Measurements from ENCODE around the gene ABCG1. TPM values are rescaled to one million over a fixed set of nuclear protein-coding genes. Genes with fewer than 3 reads are reported as not detected.

Gene ABCG1
- total RNA-seq, 2 donors from 2014 or later: 7.9 to 12.3 TPM

DNA sequence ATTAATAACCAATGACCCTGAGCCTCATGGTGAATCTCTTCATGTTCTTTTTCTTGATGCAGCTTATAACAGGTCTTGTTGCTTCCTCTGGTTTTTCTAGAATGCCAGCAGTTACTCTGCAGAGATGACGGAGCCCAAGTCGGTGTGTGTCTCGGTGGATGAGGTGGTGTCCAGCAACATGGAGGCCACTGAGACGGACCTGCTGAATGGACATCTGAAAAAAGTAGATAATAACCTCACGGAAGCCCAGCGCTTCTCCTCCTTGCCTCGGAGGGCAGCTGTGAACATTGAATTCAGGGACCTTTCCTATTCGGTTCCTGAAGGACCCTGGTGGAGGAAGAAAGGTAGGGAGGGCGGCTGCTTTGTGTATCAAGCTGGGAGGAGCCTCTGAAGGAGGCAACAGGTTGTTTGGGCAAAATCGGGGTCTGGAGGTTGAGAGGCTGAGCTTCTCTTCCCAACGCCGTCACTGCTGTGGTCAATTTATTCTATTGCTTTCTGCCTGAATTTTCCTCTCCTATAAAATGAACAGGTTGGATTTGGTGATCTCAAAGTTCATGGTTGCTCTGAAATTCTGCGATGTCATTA lies 6.7 kb downstream of the ABCG1 start:
- Histone ChIP-seq H3K4me3 (no peak overlapping the region), H3K27me3 (no peaks in the 10 kb centered on the region), H3K36me3 (peaks cover 3% of the 10 kb centered on the region), H3K9me3 (no peaks in the 10 kb centered on the region), H3K4me1 (peaks cover 0 to 60% of the 10 kb centered on the region in 2 donors), H3K27ac (no peak overlapping the region)
- DNase-seq (ENCODE audit: low spot score): no peak
- TF ChIP-seq, protein P1, sequence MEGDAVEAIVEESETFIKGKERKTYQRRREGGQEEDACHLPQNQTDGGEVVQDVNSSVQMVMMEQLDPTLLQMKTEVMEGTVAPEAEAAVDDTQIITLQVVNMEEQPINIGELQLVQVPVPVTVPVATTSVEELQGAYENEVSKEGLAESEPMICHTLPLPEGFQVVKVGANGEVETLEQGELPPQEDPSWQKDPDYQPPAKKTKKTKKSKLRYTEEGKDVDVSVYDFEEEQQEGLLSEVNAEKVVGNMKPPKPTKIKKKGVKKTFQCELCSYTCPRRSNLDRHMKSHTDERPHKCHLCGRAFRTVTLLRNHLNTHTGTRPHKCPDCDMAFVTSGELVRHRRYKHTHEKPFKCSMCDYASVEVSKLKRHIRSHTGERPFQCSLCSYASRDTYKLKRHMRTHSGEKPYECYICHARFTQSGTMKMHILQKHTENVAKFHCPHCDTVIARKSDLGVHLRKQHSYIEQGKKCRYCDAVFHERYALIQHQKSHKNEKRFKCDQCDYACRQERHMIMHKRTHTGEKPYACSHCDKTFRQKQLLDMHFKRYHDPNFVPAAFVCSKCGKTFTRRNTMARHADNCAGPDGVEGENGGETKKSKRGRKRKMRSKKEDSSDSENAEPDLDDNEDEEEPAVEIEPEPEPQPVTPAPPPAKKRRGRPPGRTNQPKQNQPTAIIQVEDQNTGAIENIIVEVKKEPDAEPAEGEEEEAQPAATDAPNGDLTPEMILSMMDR (IDR thresholded peaks at IDR 0.05): no peak

DNA sequence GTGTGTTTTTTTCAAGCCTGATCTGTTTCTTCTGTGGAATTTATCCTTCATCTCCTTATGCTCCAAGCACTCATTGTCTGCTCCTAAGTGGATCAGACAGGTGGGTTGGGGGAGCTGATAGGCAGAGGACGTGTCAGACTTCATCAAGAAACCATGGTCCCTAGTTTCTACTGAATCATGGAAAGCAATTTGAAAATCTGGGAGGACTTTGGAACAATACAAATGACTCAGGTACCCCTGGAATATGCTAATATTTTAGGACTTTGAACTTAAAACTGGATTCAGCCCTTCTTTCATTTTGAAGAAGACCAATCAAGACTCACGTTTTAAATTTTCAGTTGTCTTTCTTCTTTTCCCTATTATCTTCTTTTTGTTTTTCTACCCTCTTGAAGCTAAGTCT lies 7.7 kb downstream of the ABCG1 start:
- Histone ChIP-seq H3K4me3 (no peak overlapping the region), H3K9me3 (no peaks in the 10 kb centered on the region), H3K4me1 (peaks cover 0 to 60% of the 10 kb centered on the region in 2 donors), H3K27ac (no peak overlapping the region), H3K36me3 (peaks cover 3% of the 10 kb centered on the region), H3K27me3 (no peaks in the 10 kb centered on the region)
- TF ChIP-seq, protein P1 (IDR thresholded peaks at IDR 0.05): no peak
- DNase-seq (ENCODE audit: low spot score): no peak

DNA sequence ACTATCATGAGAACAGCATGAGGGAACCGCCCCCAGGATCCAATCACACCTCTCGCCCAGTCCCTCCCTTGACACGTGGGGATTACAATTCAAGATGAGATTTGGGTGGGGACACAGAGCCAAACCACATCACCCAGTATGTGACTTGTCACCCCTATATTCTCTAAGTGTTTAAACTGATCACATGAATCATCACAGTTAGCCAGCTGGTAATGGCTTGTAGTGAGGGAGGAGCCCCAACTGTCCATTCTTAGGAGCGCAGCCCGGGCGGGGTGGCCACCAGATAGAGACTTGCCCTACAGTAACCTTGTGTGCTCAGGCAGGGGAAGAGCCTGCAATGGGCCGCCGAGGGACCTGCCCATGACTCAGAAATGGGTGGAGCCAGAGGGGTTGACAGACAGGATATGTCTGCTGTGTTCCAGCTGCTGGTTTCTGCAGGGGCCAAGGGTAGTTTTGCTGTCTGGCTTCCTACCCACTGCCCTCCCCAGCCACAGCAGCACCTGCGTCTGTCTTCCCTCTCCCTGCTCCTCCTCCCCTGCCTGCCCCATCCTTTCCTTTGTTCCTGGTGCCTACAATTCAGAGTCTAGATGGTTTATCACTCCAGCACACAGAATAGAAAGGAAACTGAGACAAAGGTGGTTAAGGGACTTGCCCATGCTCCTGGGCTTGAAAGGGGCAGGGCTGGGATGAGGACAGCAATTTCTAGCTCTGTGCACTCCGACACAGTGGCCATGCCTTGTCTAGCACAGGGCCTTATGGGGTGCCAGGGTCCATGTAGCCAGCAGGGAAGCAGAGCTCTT lies 9.2 kb downstream of the ABCG1 start:
- peak; percentile 96 for DNase-seq (ENCODE audit: low spot score)
- Histone ChIP-seq H3K27ac (peak overlapping the region; percentile 69 to 74), H3K27me3 (no peaks in the 10 kb centered on the region), H3K36me3 (peaks cover 3% of the 10 kb centered on the region), H3K9me3 (no peaks in the 10 kb centered on the region), H3K4me1 (peaks cover 0 to 63% of the 10 kb centered on the region in 2 donors), H3K4me3 (no peak overlapping the region)
- TF ChIP-seq, protein P1 (IDR thresholded peaks at IDR 0.05): no peak

DNA sequence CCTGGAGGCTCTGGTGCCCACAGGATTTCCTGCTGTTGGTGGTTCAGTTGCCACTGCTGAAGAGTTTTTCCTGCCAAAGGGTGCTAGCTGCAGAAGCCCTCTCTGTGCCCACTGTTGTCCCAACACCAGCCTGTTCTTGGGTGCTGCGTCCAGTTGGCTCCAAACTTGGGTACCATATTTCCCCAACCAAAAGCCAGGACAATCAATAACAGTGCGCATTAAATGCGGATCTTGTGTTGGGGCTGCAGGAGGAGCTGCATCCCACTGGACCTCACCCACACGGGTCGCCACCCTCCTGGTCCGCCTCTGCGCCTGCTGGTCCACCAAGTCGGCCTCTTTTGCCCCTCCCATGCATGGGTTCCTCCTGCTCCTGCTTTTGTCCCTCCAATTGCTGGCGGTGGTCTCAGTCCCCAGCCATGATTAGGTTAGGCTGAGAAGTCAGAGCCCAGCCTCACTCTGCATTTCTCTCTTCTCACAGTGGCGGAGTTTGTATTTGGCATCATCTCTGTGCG lies 9.8 kb downstream of the ABCG1 start:
- Histone ChIP-seq H3K36me3 (peaks cover 3% of the 10 kb centered on the region), H3K27ac (peak overlapping the region; percentile 69 to 74), H3K27me3 (no peaks in the 10 kb centered on the region), H3K9me3 (no peaks in the 10 kb centered on the region), H3K4me3 (no peak overlapping the region), H3K4me1 (peaks cover 0 to 70% of the 10 kb centered on the region in 2 donors)
- TF ChIP-seq, protein P1 (IDR thresholded peaks at IDR 0.05): no peak
- no peak for DNase-seq (ENCODE audit: low spot score)

DNA sequence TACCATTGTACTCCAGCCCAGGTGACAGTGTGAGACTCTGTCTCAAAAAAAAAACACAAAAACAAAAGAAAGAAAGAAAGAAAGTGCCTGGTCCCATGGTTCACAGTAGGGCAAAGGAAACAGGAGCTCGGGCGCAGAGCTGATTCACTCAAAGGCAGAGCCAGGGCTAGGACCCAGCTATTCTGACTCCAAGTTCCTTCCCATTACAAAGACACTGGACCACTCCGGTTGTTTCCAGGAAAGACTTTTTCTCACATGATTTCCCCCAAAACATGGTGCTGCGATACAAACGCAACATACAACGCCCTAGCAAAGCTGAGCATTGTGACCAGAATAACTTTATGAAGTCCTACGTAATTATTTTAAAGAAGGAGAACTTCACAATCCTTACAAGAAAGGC lies 10.7 kb downstream of the ABCG1 start:
- peaks cover 0 to 78% of the 10 kb centered on the region in 2 donors for H3K4me1 ChIP-seq
- no peak overlapping the region for H3K4me3 ChIP-seq
- no peaks in the 10 kb centered on the region for H3K27me3 ChIP-seq
- H3K9me3 ChIP-seq: no peaks in the 10 kb centered on the region
- peak overlapping the region in 1 of 2 donors; percentile 74 for H3K27ac ChIP-seq
- TF ChIP-seq, protein P1 (IDR thresholded peaks at IDR 0.05): no peak
- no peak for DNase-seq (ENCODE audit: low spot score)
- H3K36me3 ChIP-seq: peaks cover 3% of the 10 kb centered on the region
